Measurements from ENCODE around the gene IGSF9B.

DNA sequence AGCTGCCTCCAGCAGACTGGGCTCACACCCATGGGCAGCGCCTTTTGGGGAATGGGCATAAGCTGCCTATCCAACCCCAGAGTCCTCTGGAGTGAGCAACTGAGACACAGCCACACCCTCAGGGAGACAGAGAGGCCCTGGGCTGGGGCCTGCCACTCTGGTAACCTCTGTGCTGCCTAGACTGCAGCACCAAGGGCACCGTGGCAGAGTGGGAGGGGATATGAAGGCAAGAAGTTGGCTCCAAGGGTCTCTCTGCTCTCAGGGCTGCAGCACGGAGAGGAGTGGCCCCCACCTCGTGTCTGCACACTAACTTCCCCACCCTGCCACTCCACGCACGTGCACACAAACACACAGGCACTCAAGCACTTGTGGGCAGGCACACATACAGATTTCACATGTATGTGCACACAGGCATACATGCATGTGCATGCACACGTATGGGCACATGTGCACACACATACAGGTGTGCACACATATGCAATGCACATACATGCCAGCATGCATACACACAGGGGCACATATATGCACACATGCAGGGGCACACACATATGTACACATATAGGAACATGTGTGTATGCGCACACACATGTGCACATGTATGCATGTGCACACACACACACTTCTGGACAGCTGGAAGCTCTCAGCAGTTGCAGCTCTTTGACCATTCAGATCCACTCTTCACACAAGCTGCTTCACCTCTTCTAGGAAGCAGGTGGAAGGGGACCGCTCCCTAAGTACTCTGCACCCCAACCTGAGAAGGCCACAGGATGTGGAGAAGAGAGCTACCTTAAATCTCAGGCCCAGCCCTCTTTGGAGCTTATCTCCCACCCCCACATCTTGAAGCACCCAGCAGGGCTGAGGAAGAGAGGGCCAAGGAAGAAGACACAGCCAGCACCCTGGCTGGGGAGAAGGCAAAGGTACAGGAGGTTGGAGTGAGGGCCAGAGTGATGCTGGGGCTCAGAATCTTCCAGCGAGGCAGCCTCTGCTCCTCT lies 4.3 kb downstream of the IGSF9B start:
- TF ChIP-seq, protein P1, sequence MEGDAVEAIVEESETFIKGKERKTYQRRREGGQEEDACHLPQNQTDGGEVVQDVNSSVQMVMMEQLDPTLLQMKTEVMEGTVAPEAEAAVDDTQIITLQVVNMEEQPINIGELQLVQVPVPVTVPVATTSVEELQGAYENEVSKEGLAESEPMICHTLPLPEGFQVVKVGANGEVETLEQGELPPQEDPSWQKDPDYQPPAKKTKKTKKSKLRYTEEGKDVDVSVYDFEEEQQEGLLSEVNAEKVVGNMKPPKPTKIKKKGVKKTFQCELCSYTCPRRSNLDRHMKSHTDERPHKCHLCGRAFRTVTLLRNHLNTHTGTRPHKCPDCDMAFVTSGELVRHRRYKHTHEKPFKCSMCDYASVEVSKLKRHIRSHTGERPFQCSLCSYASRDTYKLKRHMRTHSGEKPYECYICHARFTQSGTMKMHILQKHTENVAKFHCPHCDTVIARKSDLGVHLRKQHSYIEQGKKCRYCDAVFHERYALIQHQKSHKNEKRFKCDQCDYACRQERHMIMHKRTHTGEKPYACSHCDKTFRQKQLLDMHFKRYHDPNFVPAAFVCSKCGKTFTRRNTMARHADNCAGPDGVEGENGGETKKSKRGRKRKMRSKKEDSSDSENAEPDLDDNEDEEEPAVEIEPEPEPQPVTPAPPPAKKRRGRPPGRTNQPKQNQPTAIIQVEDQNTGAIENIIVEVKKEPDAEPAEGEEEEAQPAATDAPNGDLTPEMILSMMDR (conservative IDR thresholded peaks at IDR 0.05): no peak
- no peak for TF ChIP-seq EZH2 (IDR thresholded peaks at IDR 0.05; ENCODE audit: low read depth)

Data from PC-9 (cell line).